K562 (cell line): ENCODE measurements around the gene HNF1B. TPM values are rescaled to one million over a fixed set of nuclear protein-coding genes. Genes with fewer than 3 reads are reported as not detected.
A peak's percentile ranks its signal among the peaks of the same experiment; 100 is the strongest.
"Not testable (repeated sequence)": the region's sequence is repeated elsewhere in the genome, so short reads cannot be mapped to it uniquely, and the experiment has no call there.

ENCODE experiments used
- ATAC-seq: fragments of 200-7000 bp; cut with Tn5 transposase; 3 replicates; pipeline ENCODE4 v1.9.1; 2020; ENCODE audit warnings: moderate library complexity
- BruUV-seq: library from RNA; stranded (reverse); fragments of 400-500 nt; replicated peaks from 2 replicates; lab custom pipeline; 2021; lab: Mats Ljungman, UMichigan
- CTCF ChIA-PET: fragments of 300-600 bp; formaldehyde crosslinking; extraction: SDS; loops from one replicate; lab custom pipeline; 2021; ENCODE audit warnings: low intra/inter-chr PET ratio; lab: Yijun Ruan, JAX
- POLR2A ChIA-PET: fragments of 300-600, 350-650 bp; sonication (Branson Sonifier 250); formaldehyde crosslinking; extraction: SDS; loops from one replicate; lab custom pipeline; 2021; ENCODE audit warnings: antibody characterized with exemption, inconsistent platforms; lab: Yijun Ruan, JAX
- DNase-seq, 4 experiments: peaks; one replicate each; pipeline versions ENCODE4 v3.0.0 to v3.0.0-alpha.2; 2011 to 2018; ENCODE audit warnings: low spot score in 3 of 4, mixed read lengths in 3 of 4; ENCODE audit errors: extremely low read depth in 1 of 4
- FAIRE-seq: peaks from 2 replicates; lab custom pipeline; 2011; peaks lifted over from hg19 to GRCh38; lab: Jason Lieb, UNC
- H2AFZ ChIP-seq: 2 replicates; pipeline ENCODE4 v1.6.0; 2011; ENCODE audit warnings: low read depth, low read length, control low read depth, inconsistent platforms
- H3K27ac ChIP-seq: fragments of 200-600 bp; 3 replicates; pipeline ENCODE4 v1.8.0; 2011; ENCODE audit warnings: low read depth, mild to moderate bottlenecking, control low read depth, inconsistent platforms, low read length, moderate library complexity, mixed read lengths; ENCODE audit errors: extremely low read depth
- H3K27me3 ChIP-seq, 2 experiments: fragments of 300-600 bp in 1 of 2; 2 replicates in 1 of 2; 3 replicates in 1 of 2; pipeline versions ENCODE4 v1.6.0 to v1.8.0; 2011; ENCODE audit warnings: inconsistent platforms in 2 of 2, low read length in 2 of 2, mild to moderate bottlenecking in 1 of 2, mixed read lengths in 1 of 2, moderate library complexity in 1 of 2; ENCODE audit not compliant: control insufficient read depth in 2 of 2, insufficient read depth in 2 of 2
- H3K36me3 ChIP-seq: fragments of 300-600 bp; 3 replicates; pipeline ENCODE4 v1.8.0; 2011; ENCODE audit warnings: mild to moderate bottlenecking, low read length, inconsistent platforms; ENCODE audit not compliant: control insufficient read depth, insufficient read depth
- H3K4me1 ChIP-seq, 2 experiments: fragments of 200-600 bp in 1 of 2; replicated peaks in 1 of 2; 2 replicates in 1 of 2; 3 replicates in 1 of 2; pipeline versions ENCODE4 v1.5.1 to v1.8.0; 2011; ENCODE audit warnings: inconsistent platforms in 2 of 2, low read length in 2 of 2, mild to moderate bottlenecking in 1 of 2, mixed read lengths in 1 of 2, moderate library complexity in 1 of 2; ENCODE audit not compliant: control insufficient read depth in 2 of 2, insufficient read depth in 2 of 2
- H3K4me2 ChIP-seq: 2 replicates; pipeline ENCODE4 v1.6.1; 2011; ENCODE audit warnings: low read length, control low read depth, inconsistent platforms, mixed read lengths; ENCODE audit not compliant: insufficient read depth
- H3K4me3 ChIP-seq: fragments of 200-600 bp; sonication (generic), shearing (Covaris generic); 2 replicates; pipeline ENCODE4 v1.5.1; 2016; ENCODE audit warnings: control low read depth, inconsistent platforms
- H3K79me2 ChIP-seq: fragments of 200-600 bp; 3 replicates; pipeline ENCODE4 v1.8.0; 2011; ENCODE audit warnings: low read length, inconsistent platforms; ENCODE audit not compliant: control insufficient read depth, insufficient read depth
- H3K9ac ChIP-seq, 2 experiments: 2 replicates each; pipeline versions ENCODE4 v1.6.0 to v1.6.1; 2011; ENCODE audit warnings: low read depth in 2 of 2, low read length in 2 of 2, control low read depth in 1 of 2, inconsistent platforms in 1 of 2, mild to moderate bottlenecking in 1 of 2, mixed read lengths in 1 of 2; ENCODE audit not compliant: insufficient read depth in 1 of 2
- H3K9me1 ChIP-seq: one replicate; pipeline ENCODE4 v1.6.0; 2011; ENCODE audit warnings: inconsistent platforms, mild to moderate bottlenecking, low read length, moderate library complexity; ENCODE audit not compliant: control insufficient read depth, insufficient read depth
- H3K9me3 ChIP-seq: replicated peaks from 2 replicates; pipeline ENCODE4 v1.5.1; 2011; ENCODE audit warnings: low read depth, low read length, inconsistent platforms; ENCODE audit not compliant: control insufficient read depth, insufficient read depth
- H4K20me1 ChIP-seq: replicated peaks from 2 replicates; pipeline ENCODE4 v1.6.1; 2011; ENCODE audit warnings: low read length, inconsistent platforms, mixed read lengths; ENCODE audit not compliant: control insufficient read depth, insufficient read depth
- CXXC5 ChIP-seq: fragments of 250-450 bp; sonication (Bioruptor Pico); IDR thresholded peaks from 2 replicates; pipeline ENCODE4 v1.8.0; 2022; ENCODE audit warnings: inconsistent platforms, mild to moderate bottlenecking, moderate library complexity
- DIDO1 ChIP-seq: fragments of 450-650 bp; IDR thresholded peaks from 2 replicates; pipeline ENCODE4 v1.6.1; 2016; ENCODE audit warnings: low read depth, missing biosample characterization, missing genetic modification characterization
- GTF2E2 ChIP-seq: fragments of 200-800 bp; sonication (Bioruptor generic); IDR thresholded peaks from 2 replicates; pipeline ENCODE4 v1.6.1; 2016; ENCODE audit warnings: missing genetic modification characterization, missing compliant biosample characterization
- KDM1A ChIP-seq, 2 experiments: fragments of 450-650 bp; IDR thresholded peaks; 2 replicates each; pipeline ENCODE4 v1.6.1; 2016; ENCODE audit warnings: mild to moderate bottlenecking in 2 of 2
- KLF16 ChIP-seq: IDR thresholded peaks from 2 replicates; pipeline ENCODE4 v1.6.1; 2016; ENCODE audit warnings: antibody characterized with exemption
- NR2F6 ChIP-seq: fragments of 450-650 bp; formaldehyde crosslinking; IDR thresholded peaks from 2 replicates; pipeline ENCODE4 v1.4.0; 2020; ENCODE audit warnings: mild to moderate bottlenecking
- PML ChIP-seq: IDR thresholded peaks from 2 replicates; pipeline ENCODE4 v1.6.1; 2012; ENCODE audit warnings: low read length, inconsistent platforms
- PPARD ChIP-seq: fragments of 250-450 bp; sonication (Bioruptor Pico); IDR thresholded peaks from 2 replicates; pipeline ENCODE4 v1.8.0; 2022; ENCODE audit warnings: inconsistent platforms, mild to moderate bottlenecking, moderate library complexity
- SMARCB1 ChIP-seq: IDR thresholded peaks from 2 replicates; pipeline ENCODE4 v1.6.1; 2011; ENCODE audit warnings: improper control_type of control experiment, low read depth; ENCODE audit not compliant: insufficient read length
- SPI1 ChIP-seq: IDR thresholded peaks from 2 replicates; pipeline ENCODE4 v1.6.1; 2011; ENCODE audit warnings: low read depth, low read length, control low read depth, borderline replicate concordance
- STAT5B ChIP-seq: fragments of 250-450 bp; sonication (Bioruptor Pico); IDR thresholded peaks from 2 replicates; pipeline ENCODE4 v1.8.0; 2021; ENCODE audit warnings: mild to moderate bottlenecking, inconsistent platforms
- TEAD1 ChIP-seq, 2 experiments: fragments of 450-650 bp in 1 of 2; sonication (generic) in 1 of 2; formaldehyde crosslinking; IDR thresholded peaks; 2 replicates each; pipeline versions ENCODE4 v1.4.0 to v1.8.0; 2020 to 2022; ENCODE audit warnings: mild to moderate bottlenecking in 2 of 2, missing genetic modification reagents in 1 of 2
- YBX1 ChIP-seq: fragments of 450-650 bp; IDR thresholded peaks from 2 replicates; pipeline ENCODE4 v1.7.1; 2016; ENCODE audit warnings: mild to moderate bottlenecking
- ZNF174 ChIP-seq: fragments of 250-450 bp; sonication (Bioruptor Pico); IDR thresholded peaks from 2 replicates; pipeline ENCODE4 v1.4.0; 2020; ENCODE audit warnings: mild to moderate bottlenecking
- ZNF232 ChIP-seq: sonication (generic); formaldehyde crosslinking; IDR thresholded peaks from 2 replicates; pipeline ENCODE4 v1.8.0; 2022; ENCODE audit warnings: mild to moderate bottlenecking, missing genetic modification reagents
- ZNF77 ChIP-seq: fragments of 250-450 bp; sonication (Bioruptor Pico); IDR thresholded peaks from 2 replicates; pipeline ENCODE4 v1.5.0; 2020
- WGBS: fragments of 100-300 bp; shearing (Covaris generic); methylation state at CpG from one replicate; pipeline ENCODE4 v1.1.6; 2016; ENCODE audit warnings: low coverage, mixed read lengths; ENCODE audit not compliant: insufficient coverage; ENCODE audit errors: missing lambda C conversion rate; 5-methylcytosine and 5-hydroxymethylcytosine counted together
- in situ Hi-C: fragments of 300-500 bp; cut with MboI; formaldehyde crosslinking; loops from 4 replicates; pipeline ENCODE4 v1.15.0; 2018; ENCODE audit warnings: inconsistent platforms, mixed read lengths
- intact Hi-C: fragments of 100-400 bp; cut with micrococcal nuclease; formaldehyde crosslinking; loops from 2 replicates; pipeline ENCODE4 v1.14.2; 2022
- polyA plus RNA-seq, 8 experiments: library from polyadenylated mRNA; depleted of rRNA in 4 of 8; stranded (reverse) in 5 of 8; unstranded in 3 of 8; fragments of >200 nt; fragmentation: Nextera tagmentation in 2 of 8; fragmentation: Illumina TruSeq in 1 of 8; extraction: Ambion mirVana in 2 of 8; extraction: Trizol in 1 of 8; gene quantifications; 2 replicates each; pipeline versions ENCODE4 v1.2.1 to v1.2.3, GENCODE V29; 2011 to 2014; ENCODE audit warnings: inconsistent platforms in 1 of 8, missing spikeins in 1 of 8
- total RNA-seq, 7 experiments: library from RNA; depleted of rRNA in 6 of 7; stranded (reverse); fragments of >200 nt in 6 of 7; fragmentation: Illumina TruSeq in 2 of 7; extraction: Trizol in 2 of 7; gene quantifications; 2 replicates each; pipeline versions ENCODE4 v1.2.1 to v1.2.3, GENCODE V29; 2011 to 2021; ENCODE audit warnings: low replicate concordance in 1 of 7
- TF ChIP-seq, protein P1 (sequence below): fragments of 450-650 bp; IDR thresholded peaks from 2 replicates; pipeline ENCODE4 v1.6.1; 2016; ENCODE audit warnings: missing biosample characterization, missing genetic modification characterization

Gene HNF1B
- total and polyA plus RNA-seq, 9 of the 15 experiments (the other 6 are each of a cell fraction or from before 2014, with no cell fraction given) = not detected

DNA sequence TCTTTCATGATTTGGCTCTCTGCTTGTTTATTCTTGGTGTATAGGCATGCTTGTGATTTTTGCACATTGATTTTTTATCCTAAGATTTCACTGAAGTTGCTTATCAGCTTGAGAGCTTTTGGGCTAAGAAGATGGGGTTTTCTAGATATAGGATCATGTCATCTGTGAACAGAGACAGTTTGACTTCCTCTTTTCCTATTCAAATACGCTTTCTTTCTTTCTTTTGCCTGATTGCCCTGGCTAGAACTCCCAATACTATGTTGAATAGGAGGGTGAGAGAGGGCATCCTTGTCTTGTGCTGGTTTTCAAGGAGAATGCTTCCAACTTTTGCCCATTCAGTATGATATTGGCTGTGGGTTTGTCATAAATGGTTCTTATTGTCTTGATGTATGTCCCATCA is 37.6 kb upstream of the HNF1B start:
- H3K79me2 ChIP-seq, H3K4me1 ChIP-seq, H3K4me2 ChIP-seq, intact Hi-C loops, DNase-seq, H3K9me1 ChIP-seq, H3K9ac ChIP-seq, in situ Hi-C loops, H2AFZ ChIP-seq, H3K27ac ChIP-seq, H3K4me3 ChIP-seq, BruUV-seq, FAIRE-seq, H3K36me3 ChIP-seq, CTCF ChIA-PET, H4K20me1 ChIP-seq, ATAC-seq, H3K9me3 ChIP-seq: not testable (repeated sequence)
- WGBS = 0% methylated on average over 1 of the region's 1 CpG
- TF ChIP-seq SPI1 = peak; percentile 73
- POLR2A ChIA-PET = interaction anchor here (0.7 kb wide), 1 partner anchor 92 kb away, joined by 3 read pairs; no protein-coding TSS in a partner anchor
- peaks cover 8 to 12% of the 10 kb centered on the region in 2 experiments; a peak in 3 of 5 replicates for H3K27me3 ChIP-seq

DNA sequence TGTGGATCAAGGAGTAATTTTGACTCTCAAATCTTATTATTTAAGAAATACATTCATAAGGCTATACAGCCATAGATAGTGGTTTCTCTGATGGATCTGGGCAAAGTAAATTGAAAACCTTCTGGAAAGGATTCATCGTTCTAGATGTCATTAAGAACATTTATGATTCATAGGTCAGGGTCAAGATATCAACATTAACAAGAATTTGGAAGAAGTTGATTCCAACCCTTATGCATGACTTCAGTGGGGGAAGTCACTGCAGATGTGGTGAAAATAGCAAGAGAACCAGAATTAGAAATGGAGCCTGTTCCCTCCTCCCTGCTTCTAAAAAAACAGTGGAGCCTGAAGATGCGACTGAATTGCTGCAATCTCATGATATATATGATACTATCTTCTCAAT is 36.6 kb upstream of the HNF1B start:
- CTCF ChIA-PET = no interaction called here
- TF ChIP-seq TEAD1 (CRISPR knock-in tag; IDR thresholded peaks at IDR 0.05) = no peak
- no peak for TF ChIP-seq KLF16
- TF ChIP-seq YBX1 = no peak
- TF ChIP-seq ZNF232 = no peak
- no peak for TF ChIP-seq DIDO1 (tag)
- TF ChIP-seq SMARCB1 = no peak
- no peak for TF ChIP-seq PML
- TF ChIP-seq NR2F6 (CRISPR knock-in tag) = no peak
- TF ChIP-seq ZNF77 = no peak
- TF ChIP-seq STAT5B = no peak
- TF ChIP-seq PPARD (CRISPR knock-in tag) = no peak
- no peak for TF ChIP-seq GTF2E2 (tag)
- TF ChIP-seq CXXC5 = no peak
- TF ChIP-seq, protein P1, sequence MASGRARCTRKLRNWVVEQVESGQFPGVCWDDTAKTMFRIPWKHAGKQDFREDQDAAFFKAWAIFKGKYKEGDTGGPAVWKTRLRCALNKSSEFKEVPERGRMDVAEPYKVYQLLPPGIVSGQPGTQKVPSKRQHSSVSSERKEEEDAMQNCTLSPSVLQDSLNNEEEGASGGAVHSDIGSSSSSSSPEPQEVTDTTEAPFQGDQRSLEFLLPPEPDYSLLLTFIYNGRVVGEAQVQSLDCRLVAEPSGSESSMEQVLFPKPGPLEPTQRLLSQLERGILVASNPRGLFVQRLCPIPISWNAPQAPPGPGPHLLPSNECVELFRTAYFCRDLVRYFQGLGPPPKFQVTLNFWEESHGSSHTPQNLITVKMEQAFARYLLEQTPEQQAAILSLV (tag) = no peak
- TF ChIP-seq KDM1A (IDR thresholded peaks at IDR 0.05) = no peak
- no peak for TF ChIP-seq ZNF174
- in situ Hi-C loops = no loop called here

More for the DNA sequence above, 36.6 kb upstream of the HNF1B start:
- DNase-seq = no peak
- Histone ChIP-seq H3K4me2 (no peak overlapping the region), H3K27ac (no peak overlapping the region), H4K20me1 (no peaks in the 10 kb centered on the region), H3K79me2 (no peaks in the 10 kb centered on the region), H3K9me3 (no peaks in the 10 kb centered on the region), H3K9me1 (no peaks in the 10 kb centered on the region), H2AFZ (no peak overlapping the region), H3K27me3 (peaks cover 5 to 6% of the 10 kb centered on the region in 2 experiments; a peak in 2 of 5 replicates), H3K4me3 (no peak overlapping the region), H3K4me1 (no peaks in the 10 kb centered on the region), H3K36me3 (no peaks in the 10 kb centered on the region), H3K9ac (no peak overlapping the region)
- no peak for FAIRE-seq
- no TSS peak for BruUV-seq
- 0% methylated on average over 2 of the region's 2 CpGs for WGBS
- intact Hi-C loops = no loop called here
- POLR2A ChIA-PET = no interaction called here
- no peak for ATAC-seq
